ENCODE results near the gene KNDC1.

DNA sequence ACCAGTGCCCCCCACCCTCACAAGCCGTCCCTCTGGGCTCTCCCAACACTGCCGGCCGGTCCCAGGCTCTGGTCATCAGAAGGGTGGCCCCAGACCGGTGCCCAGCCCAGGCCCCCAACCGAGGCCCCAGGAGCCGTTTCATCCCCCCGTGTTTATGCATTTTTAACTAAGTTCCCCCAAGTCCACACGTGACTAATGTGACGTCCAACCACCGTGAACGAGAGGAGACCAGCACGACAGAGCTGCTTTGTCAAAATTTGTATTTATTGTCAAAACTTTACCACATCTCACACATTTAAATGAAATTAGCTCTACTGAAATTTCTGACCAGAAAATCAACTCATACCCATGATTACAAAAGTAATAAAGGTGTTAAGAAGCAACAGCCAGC lies 86.2 kb downstream of the KNDC1 start:
- TF ChIP-seq, protein P1, sequence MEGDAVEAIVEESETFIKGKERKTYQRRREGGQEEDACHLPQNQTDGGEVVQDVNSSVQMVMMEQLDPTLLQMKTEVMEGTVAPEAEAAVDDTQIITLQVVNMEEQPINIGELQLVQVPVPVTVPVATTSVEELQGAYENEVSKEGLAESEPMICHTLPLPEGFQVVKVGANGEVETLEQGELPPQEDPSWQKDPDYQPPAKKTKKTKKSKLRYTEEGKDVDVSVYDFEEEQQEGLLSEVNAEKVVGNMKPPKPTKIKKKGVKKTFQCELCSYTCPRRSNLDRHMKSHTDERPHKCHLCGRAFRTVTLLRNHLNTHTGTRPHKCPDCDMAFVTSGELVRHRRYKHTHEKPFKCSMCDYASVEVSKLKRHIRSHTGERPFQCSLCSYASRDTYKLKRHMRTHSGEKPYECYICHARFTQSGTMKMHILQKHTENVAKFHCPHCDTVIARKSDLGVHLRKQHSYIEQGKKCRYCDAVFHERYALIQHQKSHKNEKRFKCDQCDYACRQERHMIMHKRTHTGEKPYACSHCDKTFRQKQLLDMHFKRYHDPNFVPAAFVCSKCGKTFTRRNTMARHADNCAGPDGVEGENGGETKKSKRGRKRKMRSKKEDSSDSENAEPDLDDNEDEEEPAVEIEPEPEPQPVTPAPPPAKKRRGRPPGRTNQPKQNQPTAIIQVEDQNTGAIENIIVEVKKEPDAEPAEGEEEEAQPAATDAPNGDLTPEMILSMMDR (IDR thresholded peaks at IDR 0.05) = no peak
- TF ChIP-seq POLR2A (IDR thresholded peaks at IDR 0.05; ENCODE audit: low read depth) (no peak), EP300 (IDR thresholded peaks at IDR 0.05) (no peak)

Measured in esophagus muscularis mucosa (tissue), 4 donors.